A549 (cell line): ENCODE measurements around the gene CORO2A. TPM values are rescaled to one million over a fixed set of nuclear protein-coding genes. Genes with fewer than 3 reads are reported as not detected.

Source experiments
- ATAC-seq, 2 experiments: fragments of 200-7000 bp in 1 of 2; fragments of >200 bp in 1 of 2; cut with Nextera tagmentation in 1 of 2; cut with Tn5 transposase in 1 of 2; 3 replicates each; pipeline versions ENCODE4 v1.8.0 to v1.9.1; 2018 to 2020; ENCODE audit warnings: mild to moderate bottlenecking in 1 of 2, moderate library complexity in 1 of 2
- CTCF ChIA-PET: fragments of 300-600 bp; sonication (Branson Sonifier 250); formaldehyde crosslinking; extraction: SDS; loops from one replicate; lab custom pipeline; 2021; ENCODE audit warnings: antibody characterized with exemption, inconsistent platforms; lab: Yijun Ruan, JAX
- POLR2A ChIA-PET: fragments of 350-600 bp; formaldehyde crosslinking; extraction: SDS; loops from one replicate; lab custom pipeline; 2021; ENCODE audit warnings: antibody characterized with exemption, inconsistent platforms; lab: Yijun Ruan, JAX
- DNase-seq, 2 experiments: peaks; one replicate each; pipeline versions ENCODE4 v3.0.0 to v3.0.0-alpha.2; 2011 to 2016; ENCODE audit warnings: low read depth in 1 of 2, low spot score in 1 of 2
- FAIRE-seq: peaks from 2 replicates; lab custom pipeline; 2011; peaks lifted over from hg19 to GRCh38; lab: Jason Lieb, UNC
- H3K27ac ChIP-seq, 2 experiments: fragments of >200 bp; sonication (Bioruptor Twin); formaldehyde crosslinking; 3 replicates each; pipeline ENCODE4 v1.5.1; 2016 to 2017
- H3K4me1 ChIP-seq: fragments of >200 bp; sonication (Bioruptor Twin); formaldehyde crosslinking; 3 replicates; pipeline ENCODE4 v1.6.1; 2016
- H3K4me2 ChIP-seq: fragments of >200 bp; sonication (Bioruptor Twin); formaldehyde crosslinking; 3 replicates; pipeline ENCODE4 v1.6.1; 2016
- H3K4me3 ChIP-seq: fragments of >200 bp; sonication (Bioruptor Twin); formaldehyde crosslinking; 3 replicates; pipeline ENCODE4 v1.5.1; 2016
- H3K9me3 ChIP-seq: fragments of >200 bp; sonication (Bioruptor Twin); formaldehyde crosslinking; 3 replicates; pipeline ENCODE4 v1.6.1; 2016
- CHD2 ChIP-seq: fragments of 150-350 bp; IDR thresholded peaks from 2 replicates; pipeline ENCODE4 v1.6.1; 2014; ENCODE audit warnings: low read length; ENCODE audit not compliant: partially characterized antibody
- CHD4 ChIP-seq: fragments of 200-600 bp; sonication (generic); IDR thresholded peaks from 2 replicates; pipeline ENCODE4 v1.6.1; 2016; ENCODE audit warnings: antibody characterized with exemption, mild to moderate bottlenecking, borderline replicate concordance
- EHF ChIP-seq: fragments of 250-450 bp; sonication (Bioruptor Pico); IDR thresholded peaks from 2 replicates; pipeline ENCODE4 v1.5.0; 2020; ENCODE audit warnings: mild to moderate bottlenecking
- FOSB ChIP-seq: fragments of 250-450 bp; sonication (Bioruptor Pico); IDR thresholded peaks from 2 replicates; pipeline ENCODE4 v1.5.0; 2020; ENCODE audit warnings: mild to moderate bottlenecking, moderate library complexity
- FOSL2 ChIP-seq, 2 experiments: fragments of 450-650 bp in 1 of 2; fragments of >200 bp in 1 of 2; sonication (Bioruptor Twin) in 1 of 2; formaldehyde crosslinking; IDR thresholded peaks; 2 replicates each; pipeline versions ENCODE4 v1.5.0 to v1.6.1; 2016 to 2020; ENCODE audit warnings: mild to moderate bottlenecking in 1 of 2, moderate library complexity in 1 of 2
- GATA3 ChIP-seq: IDR thresholded peaks from 2 replicates; pipeline ENCODE4 v1.6.1; 2012; ENCODE audit warnings: borderline replicate concordance
- HOXA7 ChIP-seq: fragments of 250-450 bp; sonication (Bioruptor Pico); IDR thresholded peaks from 2 replicates; pipeline ENCODE4 v1.5.0; 2020; ENCODE audit warnings: mild to moderate bottlenecking, moderate library complexity
- HOXB13 ChIP-seq: fragments of 250-450 bp; sonication (Bioruptor Pico); IDR thresholded peaks from 2 replicates; pipeline ENCODE4 v1.5.0; 2020; ENCODE audit warnings: low read depth, mild to moderate bottlenecking, moderate library complexity
- HOXB5 ChIP-seq: fragments of 250-450 bp; sonication (Bioruptor Pico); IDR thresholded peaks from 2 replicates; pipeline ENCODE4 v1.5.0; 2020; ENCODE audit warnings: mild to moderate bottlenecking, moderate library complexity
- JUNB ChIP-seq: fragments of >200 bp; sonication (Bioruptor Twin); formaldehyde crosslinking; IDR thresholded peaks from 2 replicates; pipeline ENCODE4 v1.6.1; 2016
- KDM1A ChIP-seq: fragments of 200-600 bp; sonication (generic); IDR thresholded peaks from 2 replicates; pipeline ENCODE4 v1.6.1; 2016; ENCODE audit warnings: low read depth, mild to moderate bottlenecking
- KDM5A ChIP-seq: fragments of 200-600 bp; sonication (generic); IDR thresholded peaks from 2 replicates; pipeline ENCODE4 v1.6.1; 2016; ENCODE audit warnings: antibody characterized with exemption, mild to moderate bottlenecking
- MAFK ChIP-seq: fragments of 450-650 bp; IDR thresholded peaks from 2 replicates; pipeline ENCODE4 v1.6.1; 2014; ENCODE audit not compliant: partially characterized antibody
- MAZ ChIP-seq: fragments of 150-350 bp; IDR thresholded peaks from 2 replicates; pipeline ENCODE4 v1.6.1; 2014; ENCODE audit warnings: antibody characterized with exemption, low read depth, low read length, borderline replicate concordance
- MYC ChIP-seq: IDR thresholded peaks from 2 replicates; pipeline ENCODE4 v1.6.1; 2012; ENCODE audit warnings: mild to moderate bottlenecking, inconsistent platforms, low read length, improper control_type of control experiment, borderline replicate concordance
- NFE2L2 ChIP-seq: fragments of 150-350 bp; conservative IDR thresholded peaks from 2 replicates; pipeline ENCODE4 v1.6.1; 2014; ENCODE audit warnings: low read length
- NR3C1 ChIP-seq: fragments of >200 bp; sonication (Bioruptor Twin); formaldehyde crosslinking; IDR thresholded peaks from 3 replicates; pipeline ENCODE4 v1.6.1; 2017
- RAD21 ChIP-seq, 2 experiments: fragments of >200 bp in 1 of 2; sonication (Bioruptor Twin) in 1 of 2; formaldehyde crosslinking in 1 of 2; IDR thresholded peaks in 1 of 2; conservative IDR thresholded peaks in 1 of 2; 2 replicates in 1 of 2; 3 replicates in 1 of 2; pipeline ENCODE4 v1.6.1; 2012 to 2018; ENCODE audit warnings: inconsistent platforms in 1 of 2
- RNF2 ChIP-seq: fragments of 200-600 bp; sonication (generic); IDR thresholded peaks from 2 replicates; pipeline ENCODE4 v1.6.1; 2016; ENCODE audit warnings: low read depth, mild to moderate bottlenecking, antibody characterized with exemption, moderate library complexity, borderline replicate concordance
- SMC3 ChIP-seq: fragments of >200 bp; sonication (Bioruptor Twin); formaldehyde crosslinking; IDR thresholded peaks from 3 replicates; pipeline ENCODE4 v1.6.1; 2018; ENCODE audit warnings: inconsistent platforms
- ZFP36 ChIP-seq: fragments of 450-650 bp; IDR thresholded peaks from 2 replicates; pipeline ENCODE4 v1.6.1; 2014; ENCODE audit warnings: borderline replicate concordance; ENCODE audit not compliant: partially characterized antibody
- ZNF302 ChIP-seq: fragments of 250-450 bp; sonication (Bioruptor Pico); IDR thresholded peaks from 2 replicates; pipeline ENCODE4 v1.9.0; 2021; ENCODE audit warnings: inconsistent platforms, mild to moderate bottlenecking, moderate library complexity
- WGBS: methylation state at CpG from one replicate; pipeline ENCODE4 v1.1.6; 2017; ENCODE audit errors: missing lambda C conversion rate; 5-methylcytosine and 5-hydroxymethylcytosine counted together
- polyA plus RNA-seq, 4 experiments: library from polyadenylated mRNA; depleted of rRNA in 3 of 4; stranded (reverse); fragments of >200 nt; fragmentation: RNase III in 1 of 4; extraction: RNeasy Plus Mini Kit Qiagen cat#74134 plus additional on column Dnase treatment in 1 of 4; gene quantifications; 2 replicates in 3 of 4; 3 replicates in 1 of 4; pipeline ENCODE4 v1.2.3, GENCODE V29; 2011 to 2017
- TF ChIP-seq, protein P1 (sequence below): fragments of 150-350 bp; IDR thresholded peaks from 2 replicates; pipeline ENCODE4 v1.6.1; 2014; ENCODE audit warnings: low read depth, mild to moderate bottlenecking, low read length
- TF ChIP-seq, protein P2 (sequence below): fragments of 250-450 bp; sonication (Bioruptor Pico); IDR thresholded peaks from 2 replicates; pipeline ENCODE4 v1.5.0; 2021; ENCODE audit warnings: mild to moderate bottlenecking, moderate library complexity, borderline replicate concordance
- TF ChIP-seq, protein P3 (sequence below): IDR thresholded peaks from 2 replicates; pipeline ENCODE4 v1.6.1; 2012
- TF ChIP-seq, protein P4 (sequence below): fragments of >200 bp; sonication (Bioruptor Twin); formaldehyde crosslinking; IDR thresholded peaks from 3 replicates; pipeline ENCODE4 v1.6.1; 2016
- TF ChIP-seq, protein P5 (sequence below): IDR thresholded peaks from 2 replicates; pipeline ENCODE4 v1.6.1; 2012; ENCODE audit warnings: low read depth, borderline replicate concordance
- TF ChIP-seq, protein P6 (sequence below): fragments of >200 bp; sonication (Bioruptor Twin); formaldehyde crosslinking; IDR thresholded peaks from 3 replicates; pipeline ENCODE4 v1.5.1; 2016

Gene CORO2A
- polyA plus RNA-seq, 2 of the 4 experiments (the other 2 are of a cell fraction): 0.49 to 2.0 TPM

DNA sequence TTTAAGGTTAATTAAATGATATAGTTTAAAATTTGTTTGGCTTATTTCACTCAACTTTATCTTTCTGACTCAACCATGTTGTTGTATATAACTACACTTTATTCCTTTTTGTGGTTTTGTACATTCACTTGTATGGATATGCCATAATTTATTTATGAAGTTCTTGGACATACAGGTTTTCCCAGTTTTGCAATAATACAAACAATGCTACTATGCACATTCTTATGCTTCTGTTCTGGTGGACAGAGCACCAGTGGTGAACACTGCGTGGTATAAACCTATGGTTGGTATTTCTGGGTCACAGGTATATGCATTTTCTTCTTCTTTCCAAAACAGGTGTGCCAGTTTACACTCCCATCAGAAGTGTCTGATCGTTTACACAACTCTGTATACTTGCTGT is 37.8 kb downstream of the CORO2A start:
- WGBS: 51% methylated on average over 2 of the region's 2 CpGs
- ATAC-seq: no peak

DNA sequence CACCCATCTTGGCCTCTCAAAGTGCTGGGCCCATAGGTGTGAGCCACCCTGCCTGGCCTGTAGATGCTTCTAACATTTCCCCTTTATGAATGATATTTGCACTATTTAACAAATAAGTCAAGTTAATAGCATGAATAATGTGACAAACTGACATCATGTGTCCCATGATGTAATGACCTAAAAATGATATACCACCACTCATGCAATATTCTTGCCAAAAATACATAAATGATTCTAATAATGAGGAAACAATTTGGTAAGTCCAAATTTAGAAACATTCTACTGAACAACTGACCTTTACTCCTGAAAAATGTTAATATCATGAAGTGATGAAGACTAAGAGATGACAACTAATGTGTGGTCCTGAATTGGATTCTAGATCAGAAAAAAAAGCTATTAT is 39.9 kb downstream of the CORO2A start:
- FAIRE-seq (no peak), DNase-seq (no peak), ATAC-seq (no peak)
- ChIA-PET POLR2A (no interaction called here), CTCF (interaction anchor here (1.0 kb wide), 1 partner anchor 9 kb away, joined by 4 read pairs; no protein-coding TSS in a partner anchor)
- H3K27ac ChIP-seq: no peak overlapping the region
- H3K4me2 ChIP-seq: no peak overlapping the region
- H3K4me1 ChIP-seq: no peaks in the 10 kb centered on the region; the same call in 2 of the 3 replicates
- no peaks in the 10 kb centered on the region for H3K9me3 ChIP-seq
- H3K4me3 ChIP-seq: no peak overlapping the region
- TF ChIP-seq, protein P1, sequence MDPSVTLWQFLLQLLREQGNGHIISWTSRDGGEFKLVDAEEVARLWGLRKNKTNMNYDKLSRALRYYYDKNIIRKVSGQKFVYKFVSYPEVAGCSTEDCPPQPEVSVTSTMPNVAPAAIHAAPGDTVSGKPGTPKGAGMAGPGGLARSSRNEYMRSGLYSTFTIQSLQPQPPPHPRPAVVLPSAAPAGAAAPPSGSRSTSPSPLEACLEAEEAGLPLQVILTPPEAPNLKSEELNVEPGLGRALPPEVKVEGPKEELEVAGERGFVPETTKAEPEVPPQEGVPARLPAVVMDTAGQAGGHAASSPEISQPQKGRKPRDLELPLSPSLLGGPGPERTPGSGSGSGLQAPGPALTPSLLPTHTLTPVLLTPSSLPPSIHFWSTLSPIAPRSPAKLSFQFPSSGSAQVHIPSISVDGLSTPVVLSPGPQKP: no peak
- no peak for TF ChIP-seq RNF2
- TF ChIP-seq, protein P2, sequence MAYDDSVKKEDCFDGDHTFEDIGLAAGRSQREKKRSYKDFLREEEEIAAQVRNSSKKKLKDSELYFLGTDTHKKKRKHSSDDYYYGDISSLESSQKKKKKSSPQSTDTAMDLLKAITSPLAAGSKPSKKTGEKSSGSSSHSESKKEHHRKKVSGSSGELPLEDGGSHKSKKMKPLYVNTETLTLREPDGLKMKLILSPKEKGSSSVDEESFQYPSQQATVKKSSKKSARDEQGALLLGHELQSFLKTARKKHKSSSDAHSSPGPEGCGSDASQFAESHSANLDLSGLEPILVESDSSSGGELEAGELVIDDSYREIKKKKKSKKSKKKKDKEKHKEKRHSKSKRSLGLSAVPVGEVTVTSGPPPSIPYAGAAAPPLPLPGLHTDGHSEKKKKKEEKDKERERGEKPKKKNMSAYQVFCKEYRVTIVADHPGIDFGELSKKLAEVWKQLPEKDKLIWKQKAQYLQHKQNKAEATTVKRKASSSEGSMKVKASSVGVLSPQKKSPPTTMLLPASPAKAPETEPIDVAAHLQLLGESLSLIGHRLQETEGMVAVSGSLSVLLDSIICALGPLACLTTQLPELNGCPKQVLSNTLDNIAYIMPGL: no peak
- TF ChIP-seq KDM1A: no peak
- TF ChIP-seq, protein P3, sequence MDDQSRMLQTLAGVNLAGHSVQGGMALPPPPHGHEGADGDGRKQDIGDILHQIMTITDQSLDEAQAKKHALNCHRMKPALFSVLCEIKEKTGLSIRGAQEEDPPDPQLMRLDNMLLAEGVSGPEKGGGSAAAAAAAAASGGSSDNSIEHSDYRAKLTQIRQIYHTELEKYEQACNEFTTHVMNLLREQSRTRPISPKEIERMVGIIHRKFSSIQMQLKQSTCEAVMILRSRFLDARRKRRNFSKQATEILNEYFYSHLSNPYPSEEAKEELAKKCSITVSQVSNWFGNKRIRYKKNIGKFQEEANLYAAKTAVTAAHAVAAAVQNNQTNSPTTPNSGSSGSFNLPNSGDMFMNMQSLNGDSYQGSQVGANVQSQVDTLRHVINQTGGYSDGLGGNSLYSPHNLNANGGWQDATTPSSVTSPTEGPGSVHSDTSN: no peak
- no peak for TF ChIP-seq HOXA7 (CRISPR knock-in tag)
- TF ChIP-seq MYC: no peak
- no peak for TF ChIP-seq SMC3
- no peak for TF ChIP-seq KDM5A
- no peak for TF ChIP-seq ZFP36
- TF ChIP-seq HOXB5 (CRISPR knock-in tag): no peak
- TF ChIP-seq ZNF302 (CRISPR knock-in tag): no peak
- TF ChIP-seq CHD2: no peak
- no peak for TF ChIP-seq FOSL2 (IDR thresholded peaks at IDR 0.05)
- no peak for TF ChIP-seq FOSL2 (CRISPR knock-in tag; IDR thresholded peaks at IDR 0.05)

More for the DNA sequence above, 37.8 kb downstream of the CORO2A start:
- TF ChIP-seq ZFP36 (no peak), EHF (CRISPR knock-in tag) (no peak), GATA3 (no peak), JUNB (no peak), HOXA7 (CRISPR knock-in tag) (no peak), MAFK (no peak), NR3C1 (no peak), FOSL2 (IDR thresholded peaks at IDR 0.05) (no peak), FOSL2 (CRISPR knock-in tag; IDR thresholded peaks at IDR 0.05) (no peak), CHD4 (no peak), MAZ (no peak), RAD21 (conservative IDR thresholded peaks at IDR 0.05 in 1 of 2, IDR thresholded peaks at IDR 0.05 in 1 of 2) (no peak), NFE2L2 (no peak), HOXB13 (CRISPR knock-in tag) (no peak), FOSB (CRISPR knock-in tag) (no peak)
- TF ChIP-seq, protein P4, sequence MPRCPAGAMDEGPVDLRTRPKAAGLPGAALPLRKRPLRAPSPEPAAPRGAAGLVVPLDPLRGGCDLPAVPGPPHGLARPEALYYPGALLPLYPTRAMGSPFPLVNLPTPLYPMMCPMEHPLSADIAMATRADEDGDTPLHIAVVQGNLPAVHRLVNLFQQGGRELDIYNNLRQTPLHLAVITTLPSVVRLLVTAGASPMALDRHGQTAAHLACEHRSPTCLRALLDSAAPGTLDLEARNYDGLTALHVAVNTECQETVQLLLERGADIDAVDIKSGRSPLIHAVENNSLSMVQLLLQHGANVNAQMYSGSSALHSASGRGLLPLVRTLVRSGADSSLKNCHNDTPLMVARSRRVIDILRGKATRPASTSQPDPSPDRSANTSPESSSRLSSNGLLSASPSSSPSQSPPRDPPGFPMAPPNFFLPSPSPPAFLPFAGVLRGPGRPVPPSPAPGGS: no peak
- TF ChIP-seq, protein P5, sequence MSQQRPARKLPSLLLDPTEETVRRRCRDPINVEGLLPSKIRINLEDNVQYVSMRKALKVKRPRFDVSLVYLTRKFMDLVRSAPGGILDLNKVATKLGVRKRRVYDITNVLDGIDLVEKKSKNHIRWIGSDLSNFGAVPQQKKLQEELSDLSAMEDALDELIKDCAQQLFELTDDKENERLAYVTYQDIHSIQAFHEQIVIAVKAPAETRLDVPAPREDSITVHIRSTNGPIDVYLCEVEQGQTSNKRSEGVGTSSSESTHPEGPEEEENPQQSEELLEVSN: no peak
- TF ChIP-seq, protein P2: no peak
- TF ChIP-seq, protein P6, sequence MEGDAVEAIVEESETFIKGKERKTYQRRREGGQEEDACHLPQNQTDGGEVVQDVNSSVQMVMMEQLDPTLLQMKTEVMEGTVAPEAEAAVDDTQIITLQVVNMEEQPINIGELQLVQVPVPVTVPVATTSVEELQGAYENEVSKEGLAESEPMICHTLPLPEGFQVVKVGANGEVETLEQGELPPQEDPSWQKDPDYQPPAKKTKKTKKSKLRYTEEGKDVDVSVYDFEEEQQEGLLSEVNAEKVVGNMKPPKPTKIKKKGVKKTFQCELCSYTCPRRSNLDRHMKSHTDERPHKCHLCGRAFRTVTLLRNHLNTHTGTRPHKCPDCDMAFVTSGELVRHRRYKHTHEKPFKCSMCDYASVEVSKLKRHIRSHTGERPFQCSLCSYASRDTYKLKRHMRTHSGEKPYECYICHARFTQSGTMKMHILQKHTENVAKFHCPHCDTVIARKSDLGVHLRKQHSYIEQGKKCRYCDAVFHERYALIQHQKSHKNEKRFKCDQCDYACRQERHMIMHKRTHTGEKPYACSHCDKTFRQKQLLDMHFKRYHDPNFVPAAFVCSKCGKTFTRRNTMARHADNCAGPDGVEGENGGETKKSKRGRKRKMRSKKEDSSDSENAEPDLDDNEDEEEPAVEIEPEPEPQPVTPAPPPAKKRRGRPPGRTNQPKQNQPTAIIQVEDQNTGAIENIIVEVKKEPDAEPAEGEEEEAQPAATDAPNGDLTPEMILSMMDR: no peak
- ChIA-PET CTCF (interaction anchor here (0.8 kb wide), 1 partner anchor 51 kb away, joined by 3 read pairs; no protein-coding TSS in a partner anchor), POLR2A (no interaction called here)
- H3K4me1 ChIP-seq: peaks cover 12% of the 10 kb centered on the region
- FAIRE-seq (no peak), DNase-seq (no peak)
- H3K27ac ChIP-seq: no peak overlapping the region
- no peaks in the 10 kb centered on the region for H3K9me3 ChIP-seq
- H3K4me3 ChIP-seq: no peak overlapping the region
- H3K4me2 ChIP-seq: no peak overlapping the region
